GM19468 (cell line): ENCODE data around the gene DNAL4.

Source experiments
- ATAC-seq: cut with Tn5 transposase; IDR thresholded peaks from one replicate; pipeline ENCODE4 v1.9.1; 2021; ENCODE audit warnings: mild to moderate bottlenecking, moderate library complexity, moderate number of reproducible peaks; ENCODE audit not compliant: unreplicated experiment; ENCODE audit errors: extremely low read depth

Gene DNAL4

GRCh38 chr22:38744981-38745380 lies 49.0 kb downstream of the DNAL4 start:
- no peak for ATAC-seq

- no peak for ATAC-seq
Measured at GRCh38 chr22:38742176-38742942, 51.6 kb downstream of the DNAL4 start.

GRCh38 chr22:38741576-38741975 lies 52.4 kb downstream of the DNAL4 start:
- ATAC-seq = no peak

GRCh38 chr22:38741166-38741565 lies 52.8 kb downstream of the DNAL4 start:
- no peak for ATAC-seq

- no peak for ATAC-seq
Measured at GRCh38 chr22:38740754-38741153, 53.2 kb downstream of the DNAL4 start.

GRCh38 chr22:38740116-38740723 lies 53.7 kb downstream of the DNAL4 start:
- no peak for ATAC-seq

GRCh38 chr22:38739300-38740055 lies 54.5 kb downstream of the DNAL4 start:
- ATAC-seq = no peak

GRCh38 chr22:38738475-38739070 lies 55.4 kb downstream of the DNAL4 start:
- ATAC-seq = no peak

GRCh38 chr22:38737302-38738060 lies 56.5 kb downstream of the DNAL4 start:
- ATAC-seq = no peak

- ATAC-seq = no peak
Measured at GRCh38 chr22:38736257-38736570, 57.7 kb downstream of the DNAL4 start.

GRCh38 chr22:38735465-38736256 lies 58.3 kb downstream of the DNAL4 start:
- no peak for ATAC-seq

- ATAC-seq = no peak
Measured at GRCh38 chr22:38735126-38735464, 58.8 kb downstream of the DNAL4 start.

GRCh38 chr22:38734421-38735100 lies 59.4 kb downstream of the DNAL4 start:
- no peak for ATAC-seq

GRCh38 chr22:38733724-38734381 lies 60.1 kb downstream of the DNAL4 start:
- ATAC-seq = no peak

GRCh38 chr22:38733329-38733723 lies 60.6 kb downstream of the DNAL4 start:
- ATAC-seq = no peak

- ATAC-seq = no peak
Measured at GRCh38 chr22:38732251-38732815, 61.6 kb downstream of the DNAL4 start.

GRCh38 chr22:38731703-38732161 lies 62.2 kb downstream of the DNAL4 start:
- no peak for ATAC-seq

GRCh38 chr22:38730411-38730871 lies 63.5 kb downstream of the DNAL4 start:
- no peak for ATAC-seq
